HG02981 (cell line): ENCODE measurements around the gene TMEM138.

Experiments used
- ATAC-seq: cut with Tn5 transposase; IDR thresholded peaks from one replicate; pipeline ENCODE4 v1.9.1; 2021; ENCODE audit warnings: mild to moderate bottlenecking, moderate library complexity; ENCODE audit not compliant: unreplicated experiment

TMEM138 gene

DNA sequence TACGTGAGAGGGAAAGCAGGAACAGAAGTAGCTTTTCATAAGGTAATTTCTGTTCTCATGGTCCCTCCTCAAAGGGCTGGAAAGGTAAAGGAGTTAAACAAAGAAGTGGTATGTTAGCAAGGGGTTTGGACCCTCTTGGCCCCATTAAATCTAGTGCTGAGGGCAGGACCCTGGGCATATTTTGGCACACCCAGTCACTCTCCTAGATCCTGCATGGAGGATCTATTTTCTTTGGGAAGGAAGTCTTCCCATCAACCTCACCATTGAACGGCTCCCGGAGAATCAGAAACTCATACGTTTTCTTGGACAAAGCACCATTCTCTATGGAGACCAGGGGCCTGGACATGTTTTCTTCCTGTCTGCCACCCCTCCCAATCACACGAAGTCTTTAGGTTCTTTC is 41.9 kb downstream of the TMEM138 start:
- no peak for ATAC-seq

DNA sequence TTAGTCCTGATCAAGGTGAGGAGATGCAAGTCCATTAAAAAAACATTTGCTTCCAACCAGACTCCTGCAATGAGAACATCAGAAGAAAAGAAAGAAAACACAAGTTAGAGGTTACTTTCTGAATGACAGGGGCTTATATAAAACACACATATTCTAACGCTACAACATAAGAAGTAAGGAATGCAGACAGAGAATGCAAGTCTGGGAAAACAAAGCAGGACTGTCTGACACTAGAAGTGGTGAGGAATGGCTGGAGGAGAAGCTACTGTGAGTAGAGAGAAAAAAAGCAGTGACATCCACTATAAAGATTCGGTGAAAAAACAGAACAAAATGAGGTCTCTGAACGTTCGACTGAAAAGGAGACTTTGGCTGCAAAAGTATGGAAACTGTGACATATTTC is 42.5 kb downstream of the TMEM138 start:
- ATAC-seq, result no peak

DNA sequence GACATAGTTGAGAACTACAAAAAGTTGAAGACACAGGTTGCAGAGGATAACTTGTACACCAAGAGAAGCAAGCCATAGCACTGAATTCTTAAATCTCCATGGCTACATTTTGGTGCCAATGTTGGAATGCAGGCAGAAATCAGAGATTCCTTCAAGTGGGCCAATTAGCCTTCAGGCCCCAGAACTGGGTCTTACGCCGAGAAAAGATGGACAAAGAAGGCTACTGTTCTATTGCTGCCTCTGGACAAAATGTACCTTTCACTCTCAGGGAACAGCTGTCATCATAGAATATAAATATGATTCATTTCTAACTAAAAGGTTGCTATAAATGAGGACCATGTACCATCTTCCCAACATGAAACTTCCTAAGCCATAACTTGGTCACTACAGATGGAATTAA is 43.9 kb downstream of the TMEM138 start:
- no peak for ATAC-seq

DNA sequence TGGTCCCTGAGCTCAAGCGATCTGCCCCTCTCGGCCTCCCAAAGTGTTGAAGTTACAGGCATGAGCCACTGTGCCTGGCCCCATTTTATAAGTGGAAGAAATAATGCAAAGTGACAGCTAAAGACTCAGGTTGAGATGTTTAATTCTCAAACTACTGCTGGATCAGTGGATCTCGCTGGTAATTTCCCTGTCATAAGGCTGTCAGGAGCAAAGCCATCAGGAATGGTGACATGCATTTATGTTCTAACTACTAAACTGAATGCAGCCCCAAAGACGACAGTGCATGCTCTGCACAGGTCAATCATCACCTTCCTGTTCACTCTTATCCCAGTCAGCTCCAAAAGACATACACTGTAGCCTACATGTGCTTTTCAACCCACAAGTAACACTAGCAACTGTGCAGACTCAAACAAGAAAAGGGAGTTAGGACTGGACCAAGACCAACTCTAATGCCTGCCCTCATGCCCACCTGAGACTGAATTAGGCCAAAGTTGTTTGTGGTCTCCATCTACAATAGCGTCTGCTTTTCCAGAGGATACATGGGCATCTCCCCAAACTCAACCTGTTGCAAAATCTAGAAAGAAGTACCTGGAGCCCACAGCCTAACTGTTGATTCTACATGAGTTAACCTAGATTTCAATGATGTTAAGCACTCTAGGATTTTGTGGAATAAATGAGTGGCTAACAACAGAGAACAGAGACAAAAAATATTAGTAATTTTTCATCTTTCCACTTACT is 45.0 kb downstream of the TMEM138 start:
- no peak for ATAC-seq

DNA sequence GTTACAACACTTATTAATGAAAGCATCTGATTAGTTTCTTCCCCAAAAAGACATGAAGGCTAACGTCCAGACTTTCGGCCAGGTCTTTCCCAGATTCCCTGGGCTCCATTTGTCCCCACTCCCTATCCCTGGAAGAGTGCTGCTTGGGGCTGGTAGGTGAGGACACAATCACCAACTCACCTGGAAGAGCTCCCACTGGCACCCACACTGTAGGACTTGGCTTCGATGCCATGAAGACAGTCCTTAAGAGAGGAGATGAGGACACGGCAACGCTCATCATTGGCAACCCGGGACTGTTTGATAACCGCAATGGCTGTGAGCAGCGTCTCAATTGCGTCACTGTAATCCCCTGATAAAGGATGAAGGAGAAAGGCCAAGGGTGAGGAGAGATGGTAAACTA is 49.4 kb downstream of the TMEM138 start:
- no peak for ATAC-seq

DNA sequence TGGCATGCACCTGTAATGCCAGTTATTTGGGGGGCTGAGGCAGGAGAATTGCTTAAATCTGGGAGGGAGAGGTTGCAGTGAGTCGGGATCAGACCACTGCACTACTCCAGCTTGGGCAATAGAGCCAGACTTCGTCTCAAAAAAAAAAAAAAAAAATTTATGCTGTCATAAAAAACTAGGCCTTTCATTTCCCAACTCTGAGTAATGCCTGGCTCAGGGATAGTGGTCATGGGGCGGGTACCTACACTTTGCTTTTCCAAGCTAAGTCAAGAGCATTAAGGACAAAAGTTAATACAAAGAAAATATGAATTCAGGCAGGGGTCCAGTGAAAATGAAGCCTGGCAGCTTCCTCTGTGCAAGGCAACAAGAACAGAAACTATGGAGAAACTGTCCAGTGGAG is 51.3 kb downstream of the TMEM138 start:
- ATAC-seq, result no peak

DNA sequence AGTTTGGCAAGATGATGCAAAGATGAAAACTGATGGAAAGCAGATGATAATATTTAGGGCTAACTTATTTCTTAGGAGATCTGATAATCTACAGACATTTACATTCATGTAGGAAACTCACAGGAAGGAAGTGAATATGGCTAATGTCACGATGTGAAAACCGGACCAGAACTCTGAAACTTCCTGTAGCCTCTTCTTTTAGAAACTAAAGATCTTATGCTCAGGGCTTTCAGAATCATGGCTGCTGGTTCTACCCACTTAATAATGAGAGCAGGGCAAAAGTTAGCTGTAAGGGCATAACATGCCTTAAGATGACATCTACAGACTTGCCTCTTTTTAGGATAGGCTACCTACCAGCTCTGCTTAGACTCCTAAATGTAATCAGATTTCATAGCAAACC is 52.4 kb downstream of the TMEM138 start:
- no peak for ATAC-seq

DNA sequence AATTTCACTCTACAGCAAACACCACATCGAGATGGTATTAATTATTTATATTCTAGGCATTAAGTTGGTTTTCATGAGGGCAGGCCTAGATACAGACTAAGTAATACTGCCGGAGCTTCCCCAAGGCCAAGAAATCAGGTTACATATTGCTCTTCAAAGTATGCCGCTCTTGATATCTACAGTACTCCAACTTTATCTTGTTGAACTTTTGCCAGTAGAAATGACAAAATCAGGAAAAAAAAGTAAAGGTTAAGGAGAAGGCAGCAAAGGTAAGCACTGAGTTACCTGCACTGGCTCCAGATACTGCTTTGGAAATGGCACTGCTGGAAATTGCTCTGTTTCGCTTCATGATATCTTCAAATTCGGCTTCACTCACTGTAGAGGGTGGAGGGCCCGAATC is 53.2 kb downstream of the TMEM138 start:
- no peak for ATAC-seq

DNA sequence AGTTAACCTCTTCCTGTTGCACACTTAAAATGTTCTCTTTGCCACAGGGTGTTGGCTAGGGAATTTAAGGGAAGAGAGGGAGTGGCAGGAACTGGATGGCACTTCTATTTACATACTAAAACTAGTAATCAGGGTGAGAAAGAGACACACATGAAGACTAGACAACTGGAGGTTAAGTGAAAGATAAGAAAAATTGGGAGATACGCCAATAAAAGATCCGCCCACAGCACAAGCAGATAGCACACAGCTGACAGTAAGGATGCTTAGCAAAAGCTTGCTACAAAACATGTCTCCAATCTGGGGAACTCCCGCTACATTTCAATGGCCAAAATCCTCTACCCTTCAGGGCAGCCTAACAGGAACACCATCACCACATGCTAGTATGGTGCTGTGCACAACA is 54.8 kb downstream of the TMEM138 start:
- no peak for ATAC-seq

DNA sequence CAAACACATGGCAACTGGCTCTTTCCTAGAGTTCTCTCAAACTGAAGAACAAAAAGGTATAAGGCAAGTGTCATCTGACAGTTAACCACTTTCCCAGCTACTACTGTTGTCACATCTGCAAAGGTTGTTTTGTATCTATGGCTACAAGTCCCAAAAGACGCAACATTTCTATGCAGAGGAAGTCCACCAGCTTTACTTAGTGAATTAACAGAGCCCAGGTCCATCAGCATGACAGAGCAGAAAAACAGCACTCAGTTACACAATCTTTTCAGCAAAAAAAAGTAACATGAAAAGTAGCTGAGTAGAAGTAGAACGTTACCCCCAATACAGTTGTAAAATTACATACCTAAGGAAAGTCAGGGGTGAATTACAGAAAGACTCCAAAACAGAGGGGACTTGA is 55.5 kb downstream of the TMEM138 start:
- no peak for ATAC-seq

DNA sequence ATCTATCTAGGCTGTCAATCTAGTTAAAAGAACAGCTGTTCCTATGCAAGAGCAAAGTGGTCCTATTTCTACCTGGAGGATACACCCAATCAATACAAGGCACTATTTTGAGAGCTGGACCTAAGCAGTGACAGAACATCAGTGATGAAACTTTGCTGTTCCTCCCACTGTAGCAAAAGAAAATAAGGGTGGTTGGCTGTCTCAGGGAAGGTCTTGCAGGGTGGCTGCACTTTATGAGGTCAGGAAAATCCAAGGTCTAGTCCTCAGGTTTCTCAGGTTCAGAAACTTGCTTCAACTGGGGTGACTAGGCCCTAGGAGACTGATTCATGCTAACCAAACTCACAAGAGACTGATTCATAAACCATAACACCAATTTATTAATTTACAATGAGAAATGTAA is 56.0 kb downstream of the TMEM138 start:
- no peak for ATAC-seq
